Left ventricle myocardium inferior (tissue), 1 donor: ENCODE measurements around the gene CCNB1. TPM values are rescaled to one million over a fixed set of nuclear protein-coding genes. Genes with fewer than 3 reads are reported as not detected.
A peak's percentile ranks its signal among the peaks of the same experiment; 100 is the strongest.

ENCODE experiments used
- DNase-seq: peaks from one replicate; pipeline ENCODE4 v3.0.0-alpha.2; 2020
- H3K27ac ChIP-seq: fragments of 200-600 bp; replicated peaks from 2 replicates; pipeline ENCODE4 v1.8.0; 2021
- H3K27me3 ChIP-seq: fragments of 200-600 bp; 2 replicates; pipeline ENCODE4 v1.8.0; 2021; ENCODE audit warnings: low read depth
- H3K36me3 ChIP-seq: fragments of 200-600 bp; 2 replicates; pipeline ENCODE4 v1.8.0; 2021
- H3K4me1 ChIP-seq: fragments of 200-600 bp; 2 replicates; pipeline ENCODE4 v1.8.0; 2021
- H3K4me3 ChIP-seq: fragments of 200-600 bp; 2 replicates; pipeline ENCODE4 v1.8.0; 2021; ENCODE audit warnings: mild to moderate bottlenecking, moderate library complexity
- H3K9me3 ChIP-seq: fragments of 200-600 bp; replicated peaks from 2 replicates; pipeline ENCODE4 v1.8.0; 2021
- CTCF ChIP-seq: fragments of 200-600 bp; IDR thresholded peaks from 2 replicates; pipeline ENCODE4 v1.8.0; 2021; ENCODE audit warnings: antibody characterized with exemption, mild to moderate bottlenecking, borderline replicate concordance
- intact Hi-C: fragments of 100-400 bp; cut with micrococcal nuclease; formaldehyde crosslinking; loops from one replicate; pipeline ENCODE4 v1.11.0; 2022
- total RNA-seq: library from RNA; stranded (reverse); fragmentation: NEBNext Ultra II Directional; extraction: Animal tissue kit (Norgen Biotek cat#: 25700); gene quantifications from one replicate; pipeline ENCODE4 v1.2.1, GENCODE V29; 2021
- donor health status: DM: no; HTN: yes; CAD: no; lungs with severe emphysema.

Gene CCNB1
- total RNA-seq, 1 donor from 2014 or later: 3.5 TPM

DNA sequence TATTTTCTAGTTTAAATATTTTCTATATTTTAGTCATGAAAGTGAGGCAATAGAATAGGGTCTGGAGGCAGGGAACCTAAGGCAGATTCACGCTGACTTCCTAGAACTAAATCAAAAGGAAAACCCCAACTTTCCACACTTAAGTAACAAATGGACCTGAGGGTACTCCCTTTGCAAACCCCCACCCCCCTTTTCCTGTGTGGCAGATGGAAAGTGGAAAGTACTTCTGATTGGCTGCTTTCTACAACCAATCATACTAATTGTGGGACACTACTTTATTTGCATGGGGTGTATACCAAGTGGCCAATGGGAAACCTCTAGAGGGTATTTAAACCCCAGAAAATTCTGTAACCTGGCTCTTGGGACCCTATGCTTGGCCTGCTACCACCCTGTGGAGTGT is 17.7 kb downstream of the CCNB1 start:
- H3K4me1 ChIP-seq: peaks cover 12% of the 10 kb centered on the region
- no peak overlapping the region for H3K27ac ChIP-seq
- DNase-seq: no peak
- no peak for TF ChIP-seq CTCF
- H3K4me3 ChIP-seq: no peak overlapping the region
- no peaks in the 10 kb centered on the region for H3K9me3 ChIP-seq
- intact Hi-C loops: no loop called here
- no peaks in the 10 kb centered on the region for H3K27me3 ChIP-seq
- no peaks in the 10 kb centered on the region for H3K36me3 ChIP-seq

DNA sequence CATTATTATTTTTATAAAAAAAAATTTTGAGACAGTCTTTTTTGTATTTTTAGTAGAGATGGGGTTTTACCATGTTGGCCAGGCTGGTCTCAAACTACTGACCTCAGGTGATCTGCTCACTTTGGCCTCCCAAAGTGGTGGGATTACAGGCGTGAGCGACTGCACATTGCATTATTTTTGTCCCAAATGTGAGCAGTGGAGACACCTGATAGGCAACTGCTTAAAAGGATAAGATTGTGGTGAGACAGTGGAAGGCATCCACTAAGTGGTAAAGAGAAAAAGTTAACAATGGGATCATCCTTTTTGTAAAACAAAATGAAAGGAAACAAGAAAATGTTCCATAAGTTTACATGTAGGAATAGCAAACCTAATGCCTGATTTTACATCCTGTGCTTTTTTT is 20.4 kb downstream of the CCNB1 start:
- DNase-seq: no peak
- Histone ChIP-seq H3K4me3 (no peak overlapping the region), H3K27ac (no peak overlapping the region), H3K4me1 (peaks cover 20% of the 10 kb centered on the region), H3K9me3 (no peaks in the 10 kb centered on the region), H3K27me3 (no peaks in the 10 kb centered on the region), H3K36me3 (no peaks in the 10 kb centered on the region)
- intact Hi-C loops: no loop called here
- TF ChIP-seq CTCF: no peak

DNA sequence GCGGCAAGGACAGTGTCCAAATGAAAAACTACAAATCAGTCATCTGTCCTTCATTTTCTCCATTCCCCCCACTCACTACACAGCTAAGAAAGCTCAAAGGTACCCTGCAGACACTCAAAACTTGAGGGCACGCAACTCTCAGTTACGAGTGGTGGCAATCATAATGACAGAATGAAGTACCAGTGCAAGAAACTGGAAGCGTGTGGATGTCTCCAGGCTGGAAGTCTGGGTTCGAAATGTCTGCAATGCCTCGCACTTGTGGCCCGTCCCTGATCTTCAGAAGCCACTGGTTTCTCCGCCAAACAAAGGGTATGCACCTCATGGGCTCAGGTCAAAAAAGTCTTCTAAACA is 21.8 kb downstream of the CCNB1 start:
- TF ChIP-seq CTCF: no peak
- peak overlapping the region; percentile 82 for H3K27ac ChIP-seq
- H3K9me3 ChIP-seq: no peaks in the 10 kb centered on the region
- intact Hi-C loops: no loop called here
- H3K4me3 ChIP-seq: peak overlapping the region; percentile 93
- no peaks in the 10 kb centered on the region for H3K27me3 ChIP-seq
- peaks cover 20% of the 10 kb centered on the region for H3K4me1 ChIP-seq
- no peak for DNase-seq
- no peaks in the 10 kb centered on the region for H3K36me3 ChIP-seq

DNA sequence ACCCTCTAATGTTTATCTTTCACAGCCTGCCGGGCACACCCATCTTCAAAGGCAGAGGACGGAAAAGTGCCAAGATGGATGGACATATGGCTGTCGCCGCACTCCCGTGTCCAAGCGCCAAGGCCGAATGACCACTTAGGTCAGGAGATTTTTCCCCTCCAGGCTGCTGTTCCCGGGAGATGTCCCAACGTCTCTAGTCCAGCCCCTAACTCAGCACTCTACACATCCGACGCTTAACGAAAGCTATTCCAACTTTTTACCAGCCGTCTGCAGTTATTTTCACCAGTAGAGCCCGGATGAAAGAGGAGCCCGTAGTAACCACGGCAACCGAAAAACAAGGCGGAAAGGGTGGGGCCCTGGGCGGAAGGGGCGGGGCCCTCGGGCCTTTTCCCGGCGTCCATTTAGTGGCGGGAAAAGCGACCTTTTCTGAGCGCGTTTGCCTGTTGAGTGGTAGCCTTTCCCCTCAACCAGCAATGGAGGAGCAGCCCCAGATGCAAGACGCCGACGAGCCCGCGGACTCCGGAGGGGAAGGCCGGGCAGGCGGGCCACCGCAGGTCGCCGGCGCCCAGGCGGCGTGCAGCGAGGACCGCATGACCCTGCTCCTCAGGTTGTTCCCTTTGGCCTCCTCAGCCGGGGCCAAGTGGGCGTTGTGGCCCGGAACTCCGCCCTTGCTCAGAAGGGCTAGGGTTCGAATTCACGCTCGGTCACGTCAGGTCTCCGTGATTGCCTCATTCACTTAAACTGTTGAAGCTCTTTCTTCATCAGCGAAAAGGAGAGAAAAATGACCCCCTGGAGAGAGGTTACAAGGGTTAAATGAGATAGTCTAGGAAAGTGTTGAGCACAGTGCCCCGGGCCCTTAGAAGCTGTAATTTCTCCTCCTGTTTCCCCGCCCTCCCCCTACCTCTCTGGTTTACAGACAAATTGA is 22.5 kb downstream of the CCNB1 start, which contains the start of gene CENPH:
Gene CENPH (plus strand): TSS at position 422 of the 925 bp plus-strand sequence. CDS start 52 bp downstream, at position 474.
- H3K4me1 ChIP-seq: peaks cover 20% of the 10 kb centered on the region
- H3K27ac ChIP-seq: peak within 1 kb of the TSS; percentile 82
- H3K4me3 ChIP-seq: peak within 1 kb of the TSS; percentile 93
- no peaks in the 10 kb centered on the region for H3K9me3 ChIP-seq
- no peaks in the 10 kb centered on the region for H3K27me3 ChIP-seq
- no peaks in the 10 kb centered on the region for H3K36me3 ChIP-seq
- intact Hi-C loops: no loop called here
- TF ChIP-seq CTCF: no peak
- peak; percentile 86 for DNase-seq

DNA sequence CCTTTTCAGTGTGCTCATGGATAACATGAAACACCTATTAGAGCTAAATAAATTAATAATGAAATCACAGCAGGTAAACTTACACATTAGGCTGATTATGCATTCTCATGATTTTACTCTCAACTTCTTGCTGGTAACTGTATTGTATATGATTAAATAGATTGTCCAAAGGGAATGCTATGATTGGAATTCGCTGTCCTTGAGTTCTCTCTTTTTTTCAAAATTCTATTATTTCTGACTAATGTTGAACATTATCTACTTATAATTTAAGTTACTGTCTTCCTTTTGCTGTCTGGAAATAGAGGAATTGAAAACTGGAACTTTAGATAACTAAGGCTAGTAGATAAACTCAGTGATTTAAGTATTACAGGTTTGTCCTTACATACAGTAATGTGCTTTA is 35.5 kb downstream of the CCNB1 start:
- intact Hi-C loops: no loop called here
- Histone ChIP-seq H3K4me3 (no peak overlapping the region), H3K27me3 (no peaks in the 10 kb centered on the region), H3K36me3 (no peaks in the 10 kb centered on the region), H3K4me1 (no peaks in the 10 kb centered on the region), H3K27ac (no peak overlapping the region), H3K9me3 (no peaks in the 10 kb centered on the region)
- DNase-seq: no peak
- no peak for TF ChIP-seq CTCF
